Measurements from ENCODE around the gene LBX2.

LBX2 gene

DNA sequence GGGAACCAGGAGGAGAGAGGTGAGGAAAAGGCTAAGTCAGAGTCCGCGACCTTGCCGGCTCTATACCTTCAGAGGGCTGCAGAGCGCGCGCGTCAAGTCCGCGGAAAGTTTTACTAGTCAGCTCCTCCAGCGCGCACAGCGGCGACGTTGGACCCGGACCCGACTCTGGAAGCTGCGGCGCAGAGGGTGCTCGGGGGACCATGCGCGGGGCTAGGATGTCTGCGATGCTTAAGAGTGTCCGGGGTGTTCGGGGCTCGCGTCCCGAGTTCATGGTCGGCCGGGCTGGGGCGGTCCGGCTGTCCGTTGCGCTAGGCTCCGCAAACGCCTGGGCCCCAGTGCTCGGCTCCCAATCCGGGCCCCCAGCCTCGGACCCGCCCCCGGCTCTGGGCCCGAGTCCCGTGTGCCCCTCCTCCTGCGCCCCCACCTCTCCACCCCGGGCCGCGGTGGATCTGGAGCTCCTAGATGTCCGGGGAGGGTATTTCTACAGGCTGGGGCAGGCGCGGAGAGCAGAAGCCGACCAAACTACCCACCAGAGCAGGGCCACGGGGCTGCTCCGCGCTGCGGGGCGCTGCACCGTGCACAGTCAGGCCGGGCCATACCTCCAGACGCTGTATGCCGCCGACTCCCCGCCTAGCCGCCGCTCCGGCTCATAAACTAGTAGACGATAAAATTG is at the start of gene LBX2:
TSS of gene LBX2 (minus strand) at position 337 of the 673 bp plus-strand sequence. CDS start at position 271, 66 bp downstream.
- TF ChIP-seq POLR2A (IDR thresholded peaks at IDR 0.05; ENCODE audit: extremely low read depth, insufficient read length) = no peak
- no peak within 1 kb of the TSS for H3K4me3 ChIP-seq (ENCODE audit: low read depth, low read length)
- no peak for DNase-seq (ENCODE audit: low read depth)

DNA sequence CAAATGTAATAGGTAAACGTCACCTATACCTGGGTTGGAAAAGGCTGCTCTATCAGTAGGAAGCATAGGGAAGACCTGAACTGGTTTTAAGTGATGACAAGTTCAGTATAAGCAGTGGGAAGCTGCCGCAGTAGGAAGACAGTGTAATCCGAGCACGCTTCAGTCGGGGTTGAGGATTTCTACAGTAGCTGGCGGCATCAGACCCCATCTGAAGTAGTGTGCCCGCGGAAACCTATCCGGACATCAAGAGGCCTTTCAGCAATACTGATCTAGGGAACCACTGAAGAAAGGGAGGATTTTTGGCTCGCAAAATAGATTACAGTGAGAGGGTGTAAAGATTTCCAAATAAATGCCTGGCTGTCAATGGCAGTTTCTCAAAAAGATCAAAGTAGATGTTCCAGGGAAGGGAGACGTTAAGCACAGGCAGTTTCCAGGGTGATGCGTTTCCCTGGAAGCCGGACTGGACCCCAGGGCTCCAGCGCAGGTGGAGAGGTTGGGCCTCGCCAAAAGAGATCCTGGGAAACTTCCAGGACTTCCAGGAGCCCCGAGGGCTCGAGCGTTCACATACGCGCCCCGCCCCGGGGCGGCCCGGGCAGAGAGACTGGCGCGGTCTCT is 49.0 kb upstream of the LBX2 start:
- TF ChIP-seq, protein P1, sequence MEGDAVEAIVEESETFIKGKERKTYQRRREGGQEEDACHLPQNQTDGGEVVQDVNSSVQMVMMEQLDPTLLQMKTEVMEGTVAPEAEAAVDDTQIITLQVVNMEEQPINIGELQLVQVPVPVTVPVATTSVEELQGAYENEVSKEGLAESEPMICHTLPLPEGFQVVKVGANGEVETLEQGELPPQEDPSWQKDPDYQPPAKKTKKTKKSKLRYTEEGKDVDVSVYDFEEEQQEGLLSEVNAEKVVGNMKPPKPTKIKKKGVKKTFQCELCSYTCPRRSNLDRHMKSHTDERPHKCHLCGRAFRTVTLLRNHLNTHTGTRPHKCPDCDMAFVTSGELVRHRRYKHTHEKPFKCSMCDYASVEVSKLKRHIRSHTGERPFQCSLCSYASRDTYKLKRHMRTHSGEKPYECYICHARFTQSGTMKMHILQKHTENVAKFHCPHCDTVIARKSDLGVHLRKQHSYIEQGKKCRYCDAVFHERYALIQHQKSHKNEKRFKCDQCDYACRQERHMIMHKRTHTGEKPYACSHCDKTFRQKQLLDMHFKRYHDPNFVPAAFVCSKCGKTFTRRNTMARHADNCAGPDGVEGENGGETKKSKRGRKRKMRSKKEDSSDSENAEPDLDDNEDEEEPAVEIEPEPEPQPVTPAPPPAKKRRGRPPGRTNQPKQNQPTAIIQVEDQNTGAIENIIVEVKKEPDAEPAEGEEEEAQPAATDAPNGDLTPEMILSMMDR (IDR thresholded peaks at IDR 0.05; ENCODE audit: low read depth, low read length) = no peak
- TF ChIP-seq POLR2A (IDR thresholded peaks at IDR 0.05; ENCODE audit: extremely low read depth, insufficient read length) = no peak
- TF ChIP-seq MYC (IDR thresholded peaks at IDR 0.05; ENCODE audit: low read depth, low read length) = no peak
- TF ChIP-seq, protein P2, sequence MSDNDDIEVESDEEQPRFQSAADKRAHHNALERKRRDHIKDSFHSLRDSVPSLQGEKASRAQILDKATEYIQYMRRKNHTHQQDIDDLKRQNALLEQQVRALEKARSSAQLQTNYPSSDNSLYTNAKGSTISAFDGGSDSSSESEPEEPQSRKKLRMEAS (IDR thresholded peaks at IDR 0.05; ENCODE audit: low read depth, low read length) = no peak
- no peak for DNase-seq (ENCODE audit: low read depth)
- H3K4me3 ChIP-seq (ENCODE audit: low read depth, low read length) = peak overlapping the region; percentile 54

GRCh38 chr2:74546004-74546403 is 46.6 kb upstream of the LBX2 start:
- no peak overlapping the region for H3K4me3 ChIP-seq (ENCODE audit: low read depth, low read length)
- DNase-seq (ENCODE audit: low read depth) = no peak
- TF ChIP-seq MYC (IDR thresholded peaks at IDR 0.05; ENCODE audit: low read depth, low read length) (no peak), POLR2A (IDR thresholded peaks at IDR 0.05; ENCODE audit: extremely low read depth, insufficient read length) (no peak)
- TF ChIP-seq, protein P2 (IDR thresholded peaks at IDR 0.05; ENCODE audit: low read depth, low read length) = no peak
- TF ChIP-seq, protein P1 (IDR thresholded peaks at IDR 0.05; ENCODE audit: low read depth, low read length) = no peak

- H3K4me3 ChIP-seq (ENCODE audit: low read depth, low read length) = no peak overlapping the region
- no peak for DNase-seq (ENCODE audit: low read depth)
- TF ChIP-seq MYC (IDR thresholded peaks at IDR 0.05; ENCODE audit: low read depth, low read length) = no peak
- TF ChIP-seq, protein P1 (IDR thresholded peaks at IDR 0.05; ENCODE audit: low read depth, low read length) = peak; percentile 6
Measured at GRCh38 chr2:74544634-74545033, 45.2 kb upstream of the LBX2 start.

DNA sequence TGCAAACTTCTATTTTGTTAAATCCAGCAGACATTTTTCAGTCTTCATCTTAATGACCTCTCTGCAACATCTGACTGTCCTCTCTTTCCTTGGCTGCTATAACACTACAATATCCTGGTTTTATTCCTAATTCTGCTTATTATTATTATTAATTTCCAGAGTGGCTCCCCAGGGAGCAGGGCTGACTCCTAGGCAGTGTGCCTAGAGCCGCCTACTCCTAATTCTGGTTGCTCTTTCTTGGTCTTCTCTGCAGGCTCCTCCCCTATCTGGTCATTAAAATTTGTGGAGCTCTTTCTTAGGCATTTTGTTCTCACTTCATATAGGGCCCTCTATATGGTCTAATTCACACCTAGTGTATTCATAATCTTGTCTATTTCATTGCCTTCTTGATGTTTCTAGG is 43.6 kb upstream of the LBX2 start:
- H3K4me3 ChIP-seq (ENCODE audit: low read depth, low read length) = no peak overlapping the region
- no peak for DNase-seq (ENCODE audit: low read depth)
- TF ChIP-seq, protein P1 (IDR thresholded peaks at IDR 0.05; ENCODE audit: low read depth, low read length) = no peak
- TF ChIP-seq, protein P2 (IDR thresholded peaks at IDR 0.05; ENCODE audit: low read depth, low read length) = no peak
- no peak for TF ChIP-seq MYC (IDR thresholded peaks at IDR 0.05; ENCODE audit: low read depth, low read length)
- no peak for TF ChIP-seq POLR2A (IDR thresholded peaks at IDR 0.05; ENCODE audit: extremely low read depth, insufficient read length)

DNA sequence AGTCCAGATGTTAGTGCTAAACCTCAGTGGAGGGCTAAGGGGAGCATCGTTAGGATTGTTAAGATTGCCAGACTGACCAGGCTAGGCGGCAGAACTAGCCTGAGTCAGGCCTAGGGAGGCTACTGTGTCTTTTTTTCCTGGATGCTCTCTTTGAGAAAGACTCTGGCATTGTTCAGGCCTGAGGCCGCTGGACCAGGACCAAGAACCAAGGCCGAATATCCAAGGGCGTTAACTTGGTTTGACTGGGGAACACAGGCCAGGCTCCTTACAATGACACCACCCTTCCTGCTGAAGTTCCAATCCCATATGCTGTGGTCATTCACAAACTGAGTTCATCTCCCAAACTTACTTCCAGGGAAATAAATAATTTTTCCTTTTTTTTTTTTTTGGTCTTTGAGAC is 40.9 kb upstream of the LBX2 start:
- TF ChIP-seq, protein P1 (IDR thresholded peaks at IDR 0.05; ENCODE audit: low read depth, low read length) = no peak
- TF ChIP-seq MYC (IDR thresholded peaks at IDR 0.05; ENCODE audit: low read depth, low read length) = no peak
- TF ChIP-seq POLR2A (IDR thresholded peaks at IDR 0.05; ENCODE audit: extremely low read depth, insufficient read length) = no peak
- TF ChIP-seq, protein P2 (IDR thresholded peaks at IDR 0.05; ENCODE audit: low read depth, low read length) = no peak
- H3K4me3 ChIP-seq (ENCODE audit: low read depth, low read length) = no peak overlapping the region
- no peak for DNase-seq (ENCODE audit: low read depth)
